ENCODE results near the gene RACGAP1.

DNA sequence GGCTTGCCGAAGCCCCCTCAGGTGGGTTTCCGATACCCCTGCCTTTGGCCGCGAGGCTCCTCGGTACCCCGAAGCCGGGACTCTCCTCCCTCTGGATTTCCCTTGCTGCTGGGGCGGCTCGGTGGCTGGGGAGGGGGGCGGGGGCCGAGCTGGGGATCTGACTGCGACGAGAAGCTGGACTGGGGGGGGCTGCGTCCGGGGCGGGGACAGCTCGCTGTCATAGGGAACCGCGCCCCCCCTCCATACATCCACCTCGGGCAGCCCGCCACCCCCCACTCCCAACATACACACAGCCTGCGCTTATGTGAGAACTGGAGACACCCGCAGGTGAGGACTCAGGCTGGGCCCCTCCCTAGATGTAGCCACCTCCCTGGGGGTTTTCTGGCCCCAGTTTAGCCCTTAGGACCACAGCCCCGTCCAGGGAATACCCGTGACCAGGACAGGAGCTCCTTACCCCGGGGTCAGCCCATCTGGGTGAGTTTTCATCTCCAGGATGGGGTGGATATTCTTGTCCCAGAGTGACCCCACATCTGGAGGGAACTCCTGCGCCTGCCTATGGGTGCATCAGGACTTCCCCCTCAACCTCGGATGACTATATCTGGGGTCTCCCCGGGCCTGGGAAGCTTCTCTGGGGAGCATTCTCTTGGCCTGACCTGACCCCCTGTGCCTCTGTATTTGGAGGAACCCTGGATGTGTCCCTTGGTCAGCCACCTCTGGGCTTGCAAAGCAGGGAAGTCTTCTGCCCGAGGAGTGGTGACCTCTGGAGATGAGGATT, 32.8 kb upstream of the RACGAP1 start:
- TF ChIP-seq EZH2 (IDR thresholded peaks at IDR 0.05; ENCODE audit: insufficient read depth, low read length) = no peak
- TF ChIP-seq, protein P1, sequence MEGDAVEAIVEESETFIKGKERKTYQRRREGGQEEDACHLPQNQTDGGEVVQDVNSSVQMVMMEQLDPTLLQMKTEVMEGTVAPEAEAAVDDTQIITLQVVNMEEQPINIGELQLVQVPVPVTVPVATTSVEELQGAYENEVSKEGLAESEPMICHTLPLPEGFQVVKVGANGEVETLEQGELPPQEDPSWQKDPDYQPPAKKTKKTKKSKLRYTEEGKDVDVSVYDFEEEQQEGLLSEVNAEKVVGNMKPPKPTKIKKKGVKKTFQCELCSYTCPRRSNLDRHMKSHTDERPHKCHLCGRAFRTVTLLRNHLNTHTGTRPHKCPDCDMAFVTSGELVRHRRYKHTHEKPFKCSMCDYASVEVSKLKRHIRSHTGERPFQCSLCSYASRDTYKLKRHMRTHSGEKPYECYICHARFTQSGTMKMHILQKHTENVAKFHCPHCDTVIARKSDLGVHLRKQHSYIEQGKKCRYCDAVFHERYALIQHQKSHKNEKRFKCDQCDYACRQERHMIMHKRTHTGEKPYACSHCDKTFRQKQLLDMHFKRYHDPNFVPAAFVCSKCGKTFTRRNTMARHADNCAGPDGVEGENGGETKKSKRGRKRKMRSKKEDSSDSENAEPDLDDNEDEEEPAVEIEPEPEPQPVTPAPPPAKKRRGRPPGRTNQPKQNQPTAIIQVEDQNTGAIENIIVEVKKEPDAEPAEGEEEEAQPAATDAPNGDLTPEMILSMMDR (IDR thresholded peaks at IDR 0.05; ENCODE audit: insufficient read depth, low read depth, low read length) = no peak

All from astrocyte (in vitro differentiated cells and primary cell).